Transverse colon (tissue), 4 donors: Measurements from ENCODE around the gene C3orf20. TPM values are rescaled to one million over a fixed set of nuclear protein-coding genes. Genes with fewer than 3 reads are reported as not detected.

Experiments used
- DNase-seq: peaks from one replicate; pipeline ENCODE4 v3.0.0-alpha.2; 2019
- H3K27ac ChIP-seq, 4 donors: fragments of 200-600 bp; sonication (generic); 2 replicates each; pipeline ENCODE4 v1.5.1; 2016 to 2018; ENCODE audit warnings: inconsistent platforms in 4 of 4
- H3K27me3 ChIP-seq: fragments of 200-600 bp; sonication (generic); 2 replicates; pipeline ENCODE4 v1.5.1; 2017; ENCODE audit warnings: inconsistent platforms
- H3K36me3 ChIP-seq, 4 donors: fragments of 200-600 bp; sonication (generic); 2 replicates each; pipeline ENCODE4 v1.5.1; 2017 to 2019; ENCODE audit warnings: inconsistent platforms in 4 of 4
- H3K4me1 ChIP-seq, 4 donors: fragments of 200-600 bp; sonication (generic); 2 replicates each; pipeline ENCODE4 v1.5.1; 2017 to 2020; ENCODE audit warnings: inconsistent platforms in 4 of 4
- H3K4me3 ChIP-seq, 4 donors: fragments of 200-600 bp; sonication (generic); 1 replicate in 1 of 4; 2 replicates in 3 of 4; pipeline versions ENCODE4 v1.5.1 to v1.6.1; 2017 to 2019; ENCODE audit warnings: inconsistent platforms in 4 of 4
- H3K9me3 ChIP-seq, 2 donors: fragments of 200-600 bp; sonication (generic); 2 replicates each; pipeline ENCODE4 v1.5.1; 2017 to 2019; ENCODE audit warnings: inconsistent platforms in 2 of 2
- EP300 ChIP-seq: sonication (generic); formaldehyde crosslinking; IDR thresholded peaks from one replicate; pipeline ENCODE4 v1.6.1; 2017; ENCODE audit warnings: antibody characterized with exemption, low read depth
- POLR2A ChIP-seq: fragments of 450-650 bp; IDR thresholded peaks from one replicate; pipeline ENCODE4 v1.6.1; 2016; ENCODE audit warnings: antibody characterized with exemption, mild to moderate bottlenecking, moderate library complexity
- POLR2AphosphoS5 ChIP-seq, 3 donors: sonication (generic); formaldehyde crosslinking; IDR thresholded peaks; one replicate each; pipeline ENCODE4 v1.6.1; 2016; ENCODE audit warnings: antibody characterized with exemption in 3 of 3
- WGBS, 2 donors: methylation state at CpG; one replicate each; pipeline ENCODE4 v1.1.5; 2018; ENCODE audit warnings: low coverage in 1 of 2; 5-methylcytosine and 5-hydroxymethylcytosine counted together
- in situ Hi-C, 4 donors: fragments of 200-750 bp; cut with MboI; loops; one replicate each; pipeline versions ENCODE4 v1.15.0 to v1.15.1; 2017; ENCODE audit warnings: low sequenced_read_pairs in 3 of 4, low pct_ligation_motif_present in 1 of 4, low pct_unique_long_range_greater_than_20kb in 1 of 4
- intact Hi-C: fragments of 100-400 bp; cut with DNase I; formaldehyde crosslinking; loops from one replicate; pipeline ENCODE4 v1.15.1; 2023; ENCODE audit warnings: low total_unique reads
- total RNA-seq, 4 donors: library from RNA; depleted of rRNA; stranded (reverse); fragments of >200 nt; gene quantifications; one replicate each; pipeline ENCODE4 v1.1.0, GENCODE V29; 2016
- TF ChIP-seq, protein P1 (sequence below), 5 experiments: fragments of 200-600 bp in 3 of 5; fragments of 450-650 bp in 2 of 5; sonication (generic) in 3 of 5; IDR thresholded peaks; 1 replicate in 2 of 5; 2 replicates in 3 of 5; pipeline ENCODE4 v1.5.1; 2016 to 2017; ENCODE audit warnings: antibody characterized with exemption in 5 of 5, inconsistent platforms in 3 of 5, mild to moderate bottlenecking in 2 of 5, moderate library complexity in 1 of 5

C3orf20 gene
- total RNA-seq, 4 donors from 2014 or later = not detected

DNA sequence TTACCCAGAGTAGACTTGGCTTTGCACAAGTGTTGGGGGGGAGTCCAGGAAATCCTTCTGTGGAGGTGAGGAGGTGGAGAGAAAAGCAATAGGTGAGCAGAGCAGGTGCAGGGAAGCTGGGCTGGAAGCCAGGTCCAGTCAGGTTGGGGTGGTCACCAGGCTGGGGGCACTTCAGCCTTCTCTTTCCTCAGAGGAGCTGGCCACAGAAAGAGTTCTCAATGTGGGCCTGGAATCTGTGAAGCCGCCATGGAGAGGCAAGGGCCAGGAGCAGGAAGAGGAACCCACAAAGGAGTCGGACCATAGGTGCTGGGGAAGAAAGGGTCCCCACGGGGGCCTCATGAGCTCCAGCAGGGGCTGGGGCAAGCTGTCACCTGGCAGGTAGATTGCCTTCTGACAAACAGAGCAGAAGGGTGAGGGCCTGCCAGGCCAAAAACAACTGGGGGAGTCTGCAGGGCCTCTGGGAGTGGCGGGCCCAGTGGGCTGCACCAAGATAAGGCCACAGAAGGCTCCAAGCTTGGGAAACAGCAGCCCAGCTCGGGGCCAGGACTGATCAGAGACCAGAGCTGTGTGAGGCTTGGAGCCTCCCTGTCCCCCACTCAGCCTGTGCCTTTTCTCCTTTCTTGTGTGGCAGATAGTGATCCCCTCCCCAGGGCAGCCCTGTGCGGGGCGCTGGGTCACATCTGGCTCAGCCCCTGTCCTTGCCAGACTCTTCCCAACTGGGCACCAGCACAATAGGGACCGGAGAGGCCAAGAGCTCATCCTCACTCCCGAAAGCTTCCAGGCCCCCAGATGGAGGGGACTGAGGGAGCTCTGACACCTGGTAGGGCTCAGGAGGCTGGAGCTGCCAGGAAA, 90.9 kb downstream of the C3orf20 start:
- H3K9me3 ChIP-seq = no peaks in the 10 kb centered on the region
- DNase-seq = no peak
- H3K27ac ChIP-seq = no peak overlapping the region
- no peaks in the 10 kb centered on the region for H3K36me3 ChIP-seq
- TF ChIP-seq, protein P1, sequence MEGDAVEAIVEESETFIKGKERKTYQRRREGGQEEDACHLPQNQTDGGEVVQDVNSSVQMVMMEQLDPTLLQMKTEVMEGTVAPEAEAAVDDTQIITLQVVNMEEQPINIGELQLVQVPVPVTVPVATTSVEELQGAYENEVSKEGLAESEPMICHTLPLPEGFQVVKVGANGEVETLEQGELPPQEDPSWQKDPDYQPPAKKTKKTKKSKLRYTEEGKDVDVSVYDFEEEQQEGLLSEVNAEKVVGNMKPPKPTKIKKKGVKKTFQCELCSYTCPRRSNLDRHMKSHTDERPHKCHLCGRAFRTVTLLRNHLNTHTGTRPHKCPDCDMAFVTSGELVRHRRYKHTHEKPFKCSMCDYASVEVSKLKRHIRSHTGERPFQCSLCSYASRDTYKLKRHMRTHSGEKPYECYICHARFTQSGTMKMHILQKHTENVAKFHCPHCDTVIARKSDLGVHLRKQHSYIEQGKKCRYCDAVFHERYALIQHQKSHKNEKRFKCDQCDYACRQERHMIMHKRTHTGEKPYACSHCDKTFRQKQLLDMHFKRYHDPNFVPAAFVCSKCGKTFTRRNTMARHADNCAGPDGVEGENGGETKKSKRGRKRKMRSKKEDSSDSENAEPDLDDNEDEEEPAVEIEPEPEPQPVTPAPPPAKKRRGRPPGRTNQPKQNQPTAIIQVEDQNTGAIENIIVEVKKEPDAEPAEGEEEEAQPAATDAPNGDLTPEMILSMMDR (IDR thresholded peaks at IDR 0.05) = no peak
- TF ChIP-seq POLR2AphosphoS5 (IDR thresholded peaks at IDR 0.05) (no peak), EP300 (no peak), POLR2A (no peak)
- WGBS, 2 donors = 90% methylated on average over 7 of the region's 9 CpGs; no CpG with 5 or more reads in 1 of the 2 donors
- intact Hi-C loops (no loop called here), in situ Hi-C loops (no loop called here)
- H3K4me3 ChIP-seq = no peak overlapping the region
- H3K27me3 ChIP-seq = no peaks in the 10 kb centered on the region
- H3K4me1 ChIP-seq = no peaks in the 10 kb centered on the region

DNA sequence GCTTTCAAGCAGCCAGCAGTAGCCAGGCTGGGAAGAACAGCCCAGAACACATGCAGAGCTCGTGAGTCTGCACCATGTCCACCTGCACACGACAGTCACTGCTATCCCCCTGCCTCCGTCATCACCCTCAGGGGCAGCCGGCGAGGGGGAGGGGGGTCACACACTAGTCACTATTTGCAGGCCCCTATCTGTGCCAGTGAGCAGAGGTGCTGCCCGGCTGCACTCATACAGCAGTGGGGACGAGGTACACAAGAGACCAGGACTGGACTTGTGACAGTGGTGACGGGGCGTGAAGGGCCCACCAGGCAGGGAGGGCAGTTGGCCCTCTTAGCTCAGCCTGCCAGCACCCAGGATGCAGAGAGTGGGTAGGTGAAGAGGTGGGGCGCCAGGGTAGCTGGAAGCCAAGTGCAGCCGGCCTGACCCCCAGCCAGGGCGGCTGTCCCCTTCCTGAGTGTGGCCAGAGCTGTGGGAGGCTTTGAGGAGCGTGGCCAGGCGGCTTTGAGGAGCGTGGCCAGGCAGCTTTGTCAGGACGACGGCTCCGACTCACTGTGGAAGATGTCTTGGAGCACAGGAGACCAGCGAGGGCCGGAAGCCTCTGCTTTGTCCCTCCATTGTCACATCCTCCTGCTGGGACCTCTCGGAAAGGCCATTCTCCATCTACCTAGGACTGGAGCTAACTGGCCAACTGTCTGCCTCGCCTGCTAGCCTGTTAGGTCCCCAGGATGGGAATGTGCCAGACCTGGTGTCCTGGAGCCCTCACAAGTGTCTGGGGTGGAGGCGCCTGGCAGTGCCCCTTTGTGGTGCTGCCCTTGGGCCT, 91.7 kb downstream of the C3orf20 start:
- no peak for DNase-seq
- in situ Hi-C loops = no loop called here
- Histone ChIP-seq H3K27me3 (no peaks in the 10 kb centered on the region), H3K4me1 (no peaks in the 10 kb centered on the region), H3K4me3 (no peak overlapping the region), H3K36me3 (no peaks in the 10 kb centered on the region), H3K9me3 (no peaks in the 10 kb centered on the region), H3K27ac (no peak overlapping the region)
- 82% methylated on average over 23 of the region's 23 CpGs; no CpG with 5 or more reads in 1 of the 2 donors for WGBS, 2 donors
- TF ChIP-seq EP300 = no peak
- TF ChIP-seq POLR2A = no peak
- TF ChIP-seq, protein P1 (IDR thresholded peaks at IDR 0.05) = no peak
- no peak for TF ChIP-seq POLR2AphosphoS5 (IDR thresholded peaks at IDR 0.05)
- intact Hi-C loops = no loop called here

DNA sequence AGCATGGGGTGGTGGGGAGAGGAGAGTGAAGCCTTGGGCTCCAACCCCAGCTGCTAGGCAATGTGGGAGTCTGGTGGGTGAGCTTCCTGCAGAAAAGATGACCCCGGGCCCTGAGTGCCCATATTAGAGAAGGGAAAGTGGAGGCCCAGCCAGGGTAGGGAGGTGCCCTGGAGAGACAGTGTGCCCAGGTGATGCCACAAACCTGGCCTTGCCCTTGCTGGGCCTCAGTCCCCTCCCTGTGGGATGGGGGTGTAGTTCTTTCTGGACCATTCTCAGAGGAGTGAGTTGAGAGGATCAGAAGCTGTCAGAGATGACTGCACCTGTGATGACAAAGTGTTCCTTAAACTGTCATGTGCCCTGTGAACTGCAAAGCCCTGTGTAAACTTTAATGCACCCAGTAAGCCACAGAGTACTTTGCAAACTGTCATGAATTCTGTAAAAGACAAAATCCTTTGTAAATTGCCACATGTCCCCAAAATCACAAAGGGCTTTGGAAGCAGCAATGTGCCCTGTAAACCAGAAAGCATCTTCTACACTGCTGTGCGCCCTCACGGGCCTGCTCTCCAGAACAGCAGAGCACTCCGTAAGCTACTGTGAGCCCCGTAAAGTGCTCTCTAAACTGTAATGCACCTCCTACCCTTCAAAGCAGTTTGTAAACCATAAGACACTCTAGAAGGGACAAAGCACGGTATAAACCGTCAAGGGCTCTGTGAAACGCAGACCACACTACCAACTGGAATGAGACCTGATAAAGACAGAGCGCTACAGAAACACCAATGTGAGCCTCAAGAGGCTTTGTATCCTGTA, 92.5 kb downstream of the C3orf20 start:
- in situ Hi-C loops = no loop called here
- intact Hi-C loops = no loop called here
- H3K27ac ChIP-seq = no peak overlapping the region
- no peaks in the 10 kb centered on the region for H3K27me3 ChIP-seq
- DNase-seq = no peak
- H3K4me1 ChIP-seq = no peaks in the 10 kb centered on the region
- TF ChIP-seq POLR2AphosphoS5 (IDR thresholded peaks at IDR 0.05) = no peak
- TF ChIP-seq, protein P1 (IDR thresholded peaks at IDR 0.05) = no peak
- TF ChIP-seq EP300 = no peak
- TF ChIP-seq POLR2A = no peak
- H3K9me3 ChIP-seq = no peaks in the 10 kb centered on the region
- H3K4me3 ChIP-seq = no peak overlapping the region
- no peaks in the 10 kb centered on the region for H3K36me3 ChIP-seq
- 89% methylated on average over 8 of the region's 9 CpGs; no CpG with 5 or more reads in 1 of the 2 donors for whole genome bisulfite sequencing, 2 donors
